BLaER1 (cell line): Measurements from ENCODE around the gene SESTD1.
"Not testable (repeated sequence)": the region's sequence is repeated elsewhere in the genome, so short reads cannot be mapped to it uniquely, and the experiment has no call there.

Experiments
- H3K27ac ChIP-seq: shearing (Covaris generic); formaldehyde crosslinking; 2 replicates; pipeline ENCODE4 v1.8.1; 2022
- H3K27me3 ChIP-seq: shearing (Covaris generic); formaldehyde crosslinking; 2 replicates; pipeline ENCODE4 v1.8.1; 2022
- H3K36me3 ChIP-seq: shearing (Covaris generic); formaldehyde crosslinking; 2 replicates; pipeline ENCODE4 v1.8.1; 2022
- H3K4me1 ChIP-seq: shearing (Covaris generic); formaldehyde crosslinking; 2 replicates; pipeline ENCODE4 v1.8.1; 2022
- H3K4me2 ChIP-seq: shearing (Covaris generic); formaldehyde crosslinking; 2 replicates; pipeline ENCODE4 v1.8.1; 2022
- H3K4me3 ChIP-seq: shearing (Covaris generic); formaldehyde crosslinking; 2 replicates; pipeline ENCODE4 v1.8.1; 2022
- H3K9ac ChIP-seq: shearing (Covaris generic); formaldehyde crosslinking; 2 replicates; pipeline ENCODE4 v1.8.1; 2022
- H3K9me3 ChIP-seq: shearing (Covaris generic); formaldehyde crosslinking; 2 replicates; pipeline ENCODE4 v1.8.1; 2022
- H4K20me1 ChIP-seq: shearing (Covaris generic); formaldehyde crosslinking; 2 replicates; pipeline ENCODE4 v1.8.1; 2022
- Cebpa-rat ChIP-seq: shearing (Covaris generic); IDR thresholded peaks from 2 replicates; pipeline ENCODE4 v1.8.1; 2022

Gene SESTD1

GRCh38 chr2:179059026-179059700 is 205.5 kb downstream of the SESTD1 start:
- TF ChIP-seq Cebpa-rat: no peak
- no peaks in the 10 kb centered on the region for H4K20me1 ChIP-seq
- H3K36me3 ChIP-seq: no peaks in the 10 kb centered on the region
- no peaks in the 10 kb centered on the region for H3K9me3 ChIP-seq
- H3K4me3 ChIP-seq: no peak overlapping the region
- no peak overlapping the region for H3K9ac ChIP-seq
- 0 out of 2 replicates have a peak overlapping the region, but pooled peaks have one; percentile 16 for H3K27ac ChIP-seq
- peak overlapping the region; percentile 56 for H3K4me2 ChIP-seq
- H3K4me1 ChIP-seq: peaks cover 26% of the 10 kb centered on the region
- H3K27me3 ChIP-seq: no peaks in the 10 kb centered on the region

- H3K9me3 ChIP-seq: no peaks in the 10 kb centered on the region
- H3K4me1 ChIP-seq: peaks cover 26% of the 10 kb centered on the region
- H3K36me3 ChIP-seq: no peaks in the 10 kb centered on the region
- H3K4me2 ChIP-seq: peak overlapping the region; percentile 56; the same call in 1 of the 2 replicates
- TF ChIP-seq Cebpa-rat: no peak
- H3K4me3 ChIP-seq: no peak overlapping the region
- no peak overlapping the region for H3K9ac ChIP-seq
- H3K27me3 ChIP-seq: no peaks in the 10 kb centered on the region
- no peaks in the 10 kb centered on the region for H4K20me1 ChIP-seq
- H3K27ac ChIP-seq: peak overlapping the region; percentile 16; the same call in 1 of the 2 replicates
Observed at GRCh38 chr2:179057737-179058136, 206.9 kb downstream of the SESTD1 start.

- H3K4me3 ChIP-seq, H3K27ac ChIP-seq, H3K4me2 ChIP-seq, H3K27me3 ChIP-seq, H3K9me3 ChIP-seq, H3K9ac ChIP-seq, H4K20me1 ChIP-seq, H3K36me3 ChIP-seq: not testable (repeated sequence)
- peaks cover 19% of the 10 kb centered on the region for H3K4me1 ChIP-seq
Observed at GRCh38 chr2:179053568-179053967, 211.1 kb downstream of the SESTD1 start.
